Activated CD4-positive, CD25-positive, alpha-beta regulatory T cell treated with anti-CD3 and anti-CD28 coated beads, Interleukin-2, amount 50 U/mL, for 16 hours (primary cell): ENCODE data around the gene CD302.
"Not testable (repeated sequence)": the region's sequence is repeated elsewhere in the genome, so short reads cannot be mapped to it uniquely, and the experiment has no call there.

Experiments
- DNase-seq: peaks from one replicate; pipeline ENCODE4 v3.0.0-alpha.2; 2020; ENCODE audit warnings: low read depth, low spot score

The CD302 gene

DNA sequence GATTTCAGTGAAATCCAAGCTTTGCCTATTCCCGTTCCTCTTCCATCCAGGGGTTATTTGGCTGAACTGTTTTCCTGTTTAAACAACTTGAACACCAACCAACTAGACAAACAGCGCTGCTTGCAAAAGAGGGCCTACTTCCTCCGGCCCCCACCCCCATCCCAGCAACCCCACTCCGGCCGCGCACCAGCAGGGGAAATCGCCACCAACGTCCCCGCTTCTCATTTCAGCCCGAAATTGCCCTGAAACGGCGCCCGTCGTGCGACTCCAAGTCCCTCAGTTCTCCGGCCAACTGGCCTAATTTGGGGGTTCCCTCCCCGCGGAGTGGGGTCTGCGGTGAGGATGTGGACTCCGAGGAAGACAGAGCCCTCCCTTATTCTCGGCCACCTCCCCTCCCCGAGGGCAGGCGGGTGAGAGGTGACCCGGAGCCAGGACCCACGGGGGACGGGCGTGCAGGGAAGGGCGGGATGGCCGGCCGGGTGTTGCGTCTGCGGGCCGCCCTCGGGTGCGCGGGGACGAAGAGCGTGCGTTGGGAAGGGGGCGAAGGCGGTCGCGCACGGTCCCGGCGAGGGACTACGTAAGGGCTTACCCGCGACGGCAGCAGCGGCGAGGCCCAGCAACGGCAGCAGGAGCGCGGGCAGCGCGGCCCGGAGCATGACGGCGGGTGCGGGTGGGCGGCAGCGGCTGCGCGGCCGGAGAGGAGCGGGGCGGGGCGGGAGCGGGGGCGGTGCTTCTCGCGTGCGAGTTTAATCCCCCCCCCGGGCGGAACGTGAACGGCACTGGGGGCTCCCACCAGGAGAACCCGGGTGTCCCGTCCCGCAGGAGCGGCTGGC lies at the start of gene CD302:
Gene CD302 (minus strand): TSS at position 666 of the 833 bp plus-strand sequence. CDS start 10 bp downstream, at position 656.
- no peak for DNase-seq

- DNase-seq, result no peak
Observed at GRCh38 chr2:159846564-159846963, 48.6 kb upstream of the CD302 start.

DNA sequence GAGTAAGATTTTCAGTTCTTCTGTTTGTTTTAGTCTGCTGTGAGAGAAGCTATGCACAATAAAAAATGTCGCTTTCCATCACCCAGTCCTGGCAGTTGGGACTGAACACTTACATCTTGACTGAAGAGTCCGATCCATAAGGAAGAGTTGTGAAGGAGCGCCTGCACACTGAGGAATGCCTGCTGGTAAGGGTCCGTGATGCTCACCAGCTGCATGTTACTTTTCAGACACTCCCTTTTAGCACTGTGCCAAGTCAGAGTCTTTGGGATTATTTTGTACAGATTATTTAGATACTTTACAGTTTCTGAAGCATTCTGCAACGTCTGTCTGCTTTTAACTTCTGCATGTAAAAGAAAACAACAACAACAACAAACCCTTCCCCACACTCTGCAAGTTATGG lies 42.6 kb upstream of the CD302 start:
- DNase-seq, result no peak

- DNase-seq, result no peak
Observed at GRCh38 chr2:159832858-159833257, 34.9 kb upstream of the CD302 start.

GRCh38 chr2:159832026-159832425 lies 34.0 kb upstream of the CD302 start:
- DNase-seq, result no peak

DNA sequence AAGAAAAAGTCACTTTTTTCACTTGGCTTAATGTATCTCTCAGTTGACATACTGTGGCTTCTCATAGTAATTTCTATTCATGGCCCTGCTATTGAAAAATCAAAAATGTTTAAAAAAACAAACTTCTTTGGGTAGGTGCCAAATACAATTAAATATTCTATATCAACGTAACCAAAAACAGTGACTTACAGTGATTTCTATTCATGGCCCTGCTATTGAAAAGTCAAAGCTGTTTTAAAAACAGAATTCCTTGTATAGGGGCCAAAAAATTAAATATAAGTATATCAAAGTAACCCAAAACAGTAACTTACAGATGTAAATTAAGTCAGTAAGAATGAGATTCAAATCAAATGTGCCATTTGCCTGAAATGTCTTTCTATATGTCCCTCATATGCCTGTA lies 31.4 kb upstream of the CD302 start:
- no peak for DNase-seq

DNA sequence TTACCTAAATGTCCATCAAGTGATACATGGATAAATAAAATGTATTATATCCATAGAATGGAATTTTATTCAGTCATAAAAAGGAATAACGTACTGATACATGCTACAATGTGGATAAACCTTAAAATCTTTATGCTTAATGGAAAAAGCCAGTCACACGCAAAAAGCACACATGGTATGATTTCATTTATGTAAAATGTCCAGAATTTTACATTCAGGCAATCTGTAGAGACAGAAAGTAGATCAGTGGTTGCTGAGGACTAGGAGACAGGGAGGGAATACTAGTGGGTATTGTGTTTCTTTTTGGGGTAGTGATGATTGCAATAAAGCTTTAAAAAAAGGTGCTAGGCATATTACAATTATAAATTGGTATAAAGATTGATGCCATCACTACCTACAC lies 30.7 kb upstream of the CD302 start:
- no peak for DNase-seq

DNA sequence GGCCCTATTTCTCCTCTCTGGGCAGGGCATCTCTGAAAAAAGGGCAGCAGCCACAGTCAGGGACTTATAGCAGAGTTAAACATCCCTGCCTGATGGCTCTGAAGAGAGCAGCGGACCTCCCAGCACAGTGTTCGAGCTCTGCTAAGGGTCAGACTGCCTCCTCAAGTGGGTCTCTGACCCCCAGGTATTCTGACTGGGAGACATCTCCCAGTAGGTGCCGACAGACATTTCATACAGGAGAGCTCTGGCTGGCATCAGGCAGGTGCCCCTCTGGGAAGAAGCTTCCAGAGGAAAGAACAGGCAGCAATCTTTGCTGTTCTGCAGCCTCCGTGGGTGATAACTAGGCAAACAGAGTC lies 24.4 kb upstream of the CD302 start:
- not testable (repeated sequence) for DNase-seq

DNA sequence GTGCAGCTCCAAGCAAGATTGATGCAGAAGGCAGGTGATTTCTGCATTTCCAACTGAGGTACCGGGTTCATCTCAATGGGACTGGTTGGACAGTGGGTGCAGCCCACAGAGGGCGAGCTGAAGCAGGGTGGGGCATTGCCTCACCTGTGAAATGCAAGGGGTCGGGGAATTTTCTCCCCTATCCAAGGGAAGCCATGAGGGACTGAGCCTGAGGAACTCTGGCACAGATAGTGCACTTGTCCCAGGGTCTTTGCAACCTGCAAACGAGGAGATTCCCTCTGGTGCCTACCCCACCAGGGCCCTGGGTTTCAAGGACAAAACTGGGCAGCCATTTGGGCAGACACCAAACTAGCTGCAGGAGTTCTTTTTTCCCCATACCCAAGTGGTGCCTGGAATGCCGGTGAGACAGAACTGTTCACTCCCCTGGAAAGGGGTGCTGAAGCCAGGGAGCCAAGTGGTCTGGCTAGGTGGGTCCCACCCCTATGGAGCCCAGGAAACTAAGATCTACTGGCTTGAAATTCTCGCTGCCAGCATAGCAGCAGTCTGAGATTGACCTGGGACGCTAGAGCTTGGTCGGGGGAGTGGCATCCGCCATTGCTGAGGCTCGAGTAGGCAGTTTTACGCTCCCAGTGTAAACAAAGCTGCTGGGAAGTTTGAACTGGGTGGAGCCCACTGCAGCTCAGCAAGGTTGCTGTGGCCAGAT lies 23.9 kb upstream of the CD302 start:
- not testable (repeated sequence) for DNase-seq

GRCh38 chr2:159818940-159819339 lies 20.9 kb upstream of the CD302 start:
- DNase-seq, result no peak

DNA sequence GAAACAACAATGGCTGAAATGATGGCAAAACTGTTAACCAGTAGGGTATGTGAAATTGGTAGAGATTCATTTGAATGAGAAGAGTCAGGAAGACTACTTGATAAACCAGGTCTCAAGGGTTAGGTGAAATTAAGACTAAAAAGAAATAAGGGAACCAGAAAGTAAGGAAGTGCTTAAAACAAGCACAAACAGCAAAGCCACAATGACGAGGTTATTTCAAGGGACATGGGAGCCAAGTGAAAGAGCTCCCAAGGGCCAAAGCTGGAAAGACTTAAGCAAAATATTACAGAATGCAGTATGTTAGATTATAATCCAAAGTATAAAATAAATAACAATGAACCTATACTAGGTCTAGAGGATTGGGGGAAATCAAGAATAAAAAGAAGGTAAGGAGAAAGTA lies 19.3 kb upstream of the CD302 start:
- no peak for DNase-seq

GRCh38 chr2:159811232-159811631 lies 13.2 kb upstream of the CD302 start:
- DNase-seq, result no peak

DNA sequence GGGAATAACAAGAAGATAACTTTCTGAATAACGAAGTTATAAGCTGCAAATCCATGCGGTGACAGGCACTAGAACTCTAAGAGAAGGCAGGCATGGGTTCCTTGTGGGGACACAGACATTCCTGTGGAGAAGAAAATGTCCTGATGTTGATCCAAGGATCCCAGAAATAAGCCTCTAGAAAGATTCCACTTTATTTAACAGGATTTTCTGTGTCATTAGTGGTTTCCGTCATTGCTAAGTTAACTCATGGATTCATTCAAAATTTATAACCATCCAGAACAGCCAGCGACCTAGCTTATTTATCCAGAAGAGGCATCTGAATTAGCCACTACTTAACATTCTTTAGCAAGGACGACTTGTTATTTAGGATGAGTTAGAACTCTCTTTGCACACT lies 10.0 kb upstream of the CD302 start:
- no peak for DNase-seq

DNA sequence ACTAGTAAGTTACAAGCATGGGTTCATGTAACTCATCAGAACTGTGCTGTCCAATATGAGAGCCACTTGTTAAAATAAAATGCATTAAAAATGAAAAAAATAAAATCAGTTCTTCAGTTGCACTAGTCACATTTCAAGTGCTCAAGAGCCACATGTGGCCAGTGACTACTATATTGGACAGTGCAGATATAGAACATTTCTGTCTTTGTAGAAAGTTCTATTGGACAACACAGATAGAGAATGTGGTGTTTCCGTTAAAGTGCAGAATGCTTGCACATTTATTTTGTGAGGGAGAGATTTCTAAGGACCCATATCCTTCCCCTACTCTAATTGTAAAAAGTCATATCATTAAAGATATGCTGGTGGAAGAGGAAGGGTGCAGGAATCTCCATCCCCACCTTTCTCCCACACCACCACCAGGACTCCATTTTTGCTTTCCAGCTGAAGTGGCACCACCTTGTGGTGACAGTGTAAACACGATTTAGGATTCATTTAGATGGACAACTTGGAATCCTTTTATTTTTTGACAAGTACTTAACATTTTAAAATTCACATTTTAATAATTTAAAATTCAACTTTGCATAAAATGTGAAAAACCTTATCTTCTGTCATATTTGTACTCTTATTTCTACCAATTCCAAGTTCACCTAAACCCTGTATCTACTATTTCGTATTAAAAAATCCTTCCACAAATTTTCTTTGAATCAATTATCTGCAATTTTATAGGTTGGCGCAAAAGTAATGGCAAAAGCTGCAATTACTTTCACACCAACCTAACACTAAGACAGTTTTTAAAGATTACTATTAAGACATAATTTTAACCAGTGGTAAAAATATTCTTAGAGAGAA lies 9.4 kb upstream of the CD302 start:
- DNase-seq, result no peak

- DNase-seq, result no peak
Observed at GRCh38 chr2:159804941-159805340, 6.9 kb upstream of the CD302 start.

- no peak for DNase-seq
Observed at GRCh38 chr2:159803235-159803962, 5.4 kb upstream of the CD302 start.

DNA sequence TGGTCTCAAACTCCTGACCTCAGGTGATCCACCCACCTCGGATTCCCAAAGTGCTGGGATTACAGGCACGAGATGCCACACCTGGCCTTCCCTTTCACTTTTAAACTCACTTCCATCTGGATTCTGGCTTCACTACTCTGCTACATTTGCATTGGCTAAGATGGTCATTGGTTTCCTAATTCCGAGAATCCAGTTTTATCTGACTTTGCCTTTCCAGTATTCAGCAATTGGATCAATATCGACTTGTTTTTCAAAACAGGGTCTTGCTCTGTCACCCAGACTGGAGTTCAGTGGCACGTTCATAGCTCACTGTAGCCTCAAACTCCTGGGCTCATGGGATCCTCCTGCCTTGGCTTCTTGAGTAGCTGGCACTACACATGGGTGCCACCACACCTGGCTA lies 4.7 kb upstream of the CD302 start:
- DNase-seq, result no peak

DNA sequence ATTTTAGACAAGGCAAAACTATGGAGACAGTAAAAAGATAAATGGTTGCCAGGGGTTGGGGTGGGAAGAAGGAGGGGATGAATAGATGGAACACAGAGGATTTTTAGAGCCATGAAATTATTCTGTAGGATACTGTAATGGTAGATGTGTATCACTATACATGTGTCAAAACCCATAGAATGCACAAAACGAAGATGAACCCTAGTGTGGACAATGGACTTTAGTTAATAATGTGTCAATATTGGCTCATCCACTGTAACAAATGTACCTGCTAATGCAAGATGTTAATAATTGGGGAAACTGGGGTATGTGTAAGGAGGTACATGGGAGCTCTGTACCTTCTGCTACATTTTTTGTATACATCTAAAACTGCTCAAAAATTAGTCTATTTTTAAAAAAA lies 1.8 kb upstream of the CD302 start:
- DNase-seq, result no peak

GRCh38 chr2:159798376-159798725 lies 343 bp upstream of the CD302 start:
- DNase-seq, result no peak

DNA sequence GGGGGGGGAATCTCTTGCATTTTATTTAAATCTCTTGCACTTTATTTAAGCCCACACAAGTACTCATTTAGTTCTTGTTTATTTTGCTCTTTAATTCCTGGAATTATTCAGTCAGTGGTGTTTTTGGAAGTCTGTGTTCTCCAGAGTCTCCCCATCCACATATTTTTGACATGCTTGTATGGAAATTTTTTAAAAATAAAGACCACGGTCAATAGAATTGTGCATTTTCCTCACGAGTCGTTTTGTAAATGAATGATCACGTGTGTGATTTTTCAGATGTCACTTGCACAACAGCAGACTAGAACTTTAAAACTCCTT lies 824 bp downstream of the CD302 start:
- no peak for DNase-seq

- no peak for DNase-seq
Observed at GRCh38 chr2:159795841-159796690, 1.9 kb downstream of the CD302 start.
